ENCODE results near the gene ENDOV.
"Not testable (repeated sequence)": the region's sequence is repeated elsewhere in the genome, so short reads cannot be mapped to it uniquely, and the experiment has no call there.

Gene ENDOV

DNA sequence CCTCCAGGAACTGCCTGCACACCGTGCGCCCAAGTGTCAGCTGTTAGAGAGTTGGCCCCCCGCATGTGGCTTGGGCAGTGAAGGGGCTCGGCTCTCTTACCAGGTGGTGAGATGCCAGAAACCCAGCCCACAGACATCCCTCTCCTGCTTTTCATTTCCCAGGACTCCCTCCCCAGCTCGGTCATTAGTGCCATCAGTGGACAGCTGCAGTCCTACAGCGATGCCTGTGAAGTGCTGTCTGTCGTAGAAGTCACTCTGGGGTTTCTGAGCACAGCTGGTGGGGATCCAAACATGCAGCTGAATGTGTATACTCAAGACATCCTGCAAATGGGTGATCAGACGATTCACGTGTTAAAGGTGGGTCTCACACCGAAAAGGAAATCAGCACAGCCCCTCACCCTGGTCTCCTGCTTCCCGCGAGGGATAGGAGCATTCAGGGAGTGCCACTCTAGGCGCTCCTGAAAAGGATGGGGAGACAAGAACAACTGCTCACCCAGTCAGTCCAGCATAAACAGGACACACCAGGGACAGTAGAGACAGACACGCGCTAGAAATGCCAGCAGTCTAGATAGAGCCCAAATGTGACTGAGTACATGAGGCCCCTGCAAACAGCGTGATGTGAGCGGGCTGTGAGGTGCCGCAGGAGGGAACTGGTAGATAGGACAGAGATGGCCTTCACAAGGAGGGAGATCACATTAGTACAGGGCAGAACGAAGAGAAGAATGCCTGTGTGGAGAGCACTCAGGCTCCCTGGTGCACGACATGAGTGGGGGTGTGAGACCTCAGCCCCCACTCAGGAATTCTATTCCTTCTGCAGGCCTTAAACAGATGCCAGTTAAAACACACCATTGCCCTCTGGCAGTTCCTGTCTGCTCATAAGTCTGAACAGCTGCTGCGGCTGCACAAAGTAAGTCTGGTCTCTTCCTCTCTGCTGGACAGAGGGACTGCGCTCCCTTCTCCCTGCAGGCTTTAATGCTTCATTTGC, 25.7 kb upstream of the ENDOV start:
- DNase-seq: no peak

DNA sequence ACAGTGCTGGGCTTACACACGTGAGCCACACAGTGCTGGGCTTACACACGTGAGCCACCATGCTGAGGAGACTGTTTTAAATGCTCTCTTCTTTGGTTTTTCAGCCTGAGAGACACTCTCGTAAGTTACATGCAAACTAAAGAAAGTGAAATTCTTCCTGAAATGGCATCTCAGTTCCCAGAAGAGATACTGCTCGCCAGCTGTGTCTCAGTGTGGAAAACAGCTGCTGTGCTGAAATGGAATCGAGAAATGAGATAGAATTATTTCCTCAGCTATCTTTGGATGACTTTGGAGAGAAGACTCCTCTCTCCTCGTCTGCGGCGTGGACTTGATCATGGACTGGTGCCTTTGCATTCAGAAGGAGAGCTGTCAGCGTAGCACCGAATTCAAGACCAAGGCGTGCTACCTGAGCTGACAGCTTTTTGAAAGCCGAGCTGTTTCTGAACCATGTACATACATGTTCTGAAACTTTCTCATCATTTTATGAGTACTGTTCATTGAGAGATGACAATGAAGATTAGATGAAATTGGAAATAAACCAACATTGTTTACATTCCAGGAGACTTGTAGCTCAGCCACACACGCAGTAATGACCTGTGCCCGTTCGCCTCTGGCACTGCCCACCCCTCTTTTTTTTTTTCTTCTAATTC, 21.6 kb upstream of the ENDOV start:
- DNase-seq: no peak

DNA sequence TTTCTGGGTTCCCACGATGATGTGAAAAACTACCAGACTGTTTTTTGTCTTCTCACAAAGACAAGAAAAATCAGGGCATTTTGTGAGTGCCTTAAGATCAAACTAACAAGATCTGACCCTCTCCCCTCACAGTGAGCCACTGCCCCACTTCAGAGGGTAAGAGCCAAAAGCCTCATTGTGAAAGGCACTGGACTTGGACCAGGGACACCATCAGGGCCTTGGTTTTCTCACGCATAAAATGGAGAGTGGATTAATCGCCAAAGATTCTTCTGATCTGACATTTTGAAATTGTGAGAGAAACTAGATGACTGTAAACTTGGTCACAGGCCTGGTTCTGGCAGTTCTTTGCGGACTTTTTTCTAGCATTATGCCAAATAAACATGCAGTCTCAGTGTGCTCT, 21.0 kb upstream of the ENDOV start:
- no peak for DNase-seq

DNA sequence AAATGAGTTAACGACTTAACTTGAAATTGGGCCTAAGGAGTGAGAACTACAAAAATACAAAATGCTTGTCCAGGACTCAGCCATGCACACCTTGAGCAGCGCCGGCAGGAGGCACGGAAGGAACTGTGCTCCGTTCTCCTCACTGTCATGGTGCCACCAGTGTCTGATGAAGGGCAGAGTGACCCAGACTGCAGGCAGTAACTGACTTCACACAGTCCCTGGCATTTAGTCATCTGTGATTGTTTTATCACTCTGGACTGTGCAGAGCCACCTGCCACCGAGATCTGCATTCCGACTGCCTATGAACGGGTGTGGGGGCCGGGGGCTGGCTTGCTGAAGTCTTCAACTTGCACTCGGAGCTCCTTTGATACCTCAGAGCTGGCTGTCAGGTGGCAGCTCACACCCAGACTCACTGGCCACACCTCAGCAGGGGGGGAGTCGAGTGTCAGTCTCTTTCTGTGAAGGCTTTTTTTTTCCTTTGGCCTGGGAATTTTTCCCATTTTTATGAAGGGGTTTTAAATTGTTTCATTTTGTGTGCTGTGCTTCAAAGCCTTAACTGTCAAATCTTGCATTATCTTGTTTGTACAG, 20.2 kb upstream of the ENDOV start:
- no peak for DNase-seq

DNA sequence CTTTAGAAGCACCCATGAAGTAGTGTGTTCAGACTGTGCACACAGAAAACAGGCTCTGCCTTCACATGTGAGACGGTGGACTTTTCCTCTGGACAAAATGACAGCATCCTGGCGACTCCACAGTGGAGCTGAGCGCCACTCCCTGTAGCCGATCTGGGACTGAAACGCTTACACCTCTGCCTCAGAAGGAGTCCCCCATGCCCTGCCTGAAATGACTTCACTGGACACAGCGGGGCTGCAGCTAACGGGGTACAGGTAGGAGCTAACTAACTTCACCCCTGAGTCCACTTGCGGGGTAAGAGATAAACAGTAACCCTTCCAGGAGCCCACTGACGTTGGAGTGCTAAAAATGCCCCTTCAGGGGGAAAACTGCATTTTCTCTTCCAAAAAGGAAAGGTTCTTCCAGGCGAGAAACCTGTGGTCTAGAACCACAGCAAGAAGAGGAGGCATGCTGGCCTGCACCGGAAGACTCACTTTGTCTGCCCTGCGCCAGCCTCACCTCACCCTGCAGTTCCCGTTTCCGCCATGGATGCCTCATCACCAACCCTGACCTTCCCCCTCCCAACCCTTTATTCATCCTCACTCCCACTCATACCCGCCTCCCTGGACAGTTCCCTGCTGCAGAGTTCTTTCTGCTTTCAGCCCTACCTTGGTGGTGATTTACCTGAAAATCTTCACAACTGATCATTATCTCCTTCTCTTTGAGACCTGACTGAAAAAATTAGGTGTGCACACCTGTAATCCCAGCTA, 19.4 kb upstream of the ENDOV start:
- no peak for DNase-seq

DNA sequence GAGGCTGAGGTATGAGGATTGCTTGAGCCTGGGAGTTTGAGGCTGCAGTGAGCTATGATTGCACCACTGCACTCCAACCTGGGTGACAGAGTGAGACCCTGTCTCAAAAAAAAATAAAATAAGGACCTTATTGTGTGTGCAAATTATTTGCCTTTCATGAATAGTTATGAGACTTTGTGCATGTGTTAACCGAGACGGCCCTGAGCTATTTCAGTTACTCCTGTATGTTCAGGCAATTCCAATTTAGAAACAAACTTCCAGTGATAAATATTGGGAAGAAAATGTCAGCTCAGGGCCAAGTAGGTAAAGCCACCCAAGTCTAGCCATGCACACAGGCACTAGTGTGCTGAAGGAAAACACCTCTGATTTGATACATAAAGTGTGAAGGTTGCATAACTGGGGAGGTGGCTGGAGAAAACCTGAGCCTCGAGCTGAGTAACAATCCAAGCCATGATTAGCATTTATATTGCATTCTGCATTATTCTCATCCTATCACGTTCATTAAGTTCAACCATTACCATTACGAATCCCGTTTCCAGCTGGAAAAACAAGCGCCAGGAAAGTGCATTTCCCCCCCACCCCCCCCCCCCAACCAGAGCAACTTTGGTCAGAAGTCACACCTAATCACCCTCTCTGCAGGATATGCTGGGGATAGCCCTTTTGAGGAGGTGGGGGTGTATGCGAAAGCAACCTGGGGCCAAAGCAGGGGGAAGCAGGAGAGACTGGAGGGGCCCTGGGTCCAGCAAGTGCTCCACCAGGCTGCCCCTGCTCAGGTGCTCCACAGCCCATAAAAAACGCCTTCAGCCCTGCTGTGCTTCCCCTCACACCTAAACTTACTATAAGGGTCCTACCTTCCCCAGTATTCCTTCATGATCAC, 18.6 kb upstream of the ENDOV start:
- no peak for DNase-seq

DNA sequence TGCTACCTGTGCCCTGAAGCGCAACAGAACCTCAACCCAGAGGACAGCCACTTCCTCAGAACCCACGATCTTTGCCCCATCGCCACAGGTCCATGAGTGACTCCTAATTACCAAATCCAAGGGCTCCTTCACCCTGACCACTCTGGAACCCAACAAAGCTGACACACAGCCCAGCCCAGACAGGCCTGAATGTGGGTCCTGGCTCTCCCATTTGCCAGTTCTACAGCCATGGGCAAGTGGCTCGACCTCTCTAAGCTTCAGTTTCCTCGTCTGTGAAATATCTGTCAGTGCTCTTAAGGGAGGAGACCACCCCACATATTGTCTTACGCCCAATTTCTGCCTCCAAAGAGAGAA, 18.0 kb upstream of the ENDOV start:
- no peak for DNase-seq

DNA sequence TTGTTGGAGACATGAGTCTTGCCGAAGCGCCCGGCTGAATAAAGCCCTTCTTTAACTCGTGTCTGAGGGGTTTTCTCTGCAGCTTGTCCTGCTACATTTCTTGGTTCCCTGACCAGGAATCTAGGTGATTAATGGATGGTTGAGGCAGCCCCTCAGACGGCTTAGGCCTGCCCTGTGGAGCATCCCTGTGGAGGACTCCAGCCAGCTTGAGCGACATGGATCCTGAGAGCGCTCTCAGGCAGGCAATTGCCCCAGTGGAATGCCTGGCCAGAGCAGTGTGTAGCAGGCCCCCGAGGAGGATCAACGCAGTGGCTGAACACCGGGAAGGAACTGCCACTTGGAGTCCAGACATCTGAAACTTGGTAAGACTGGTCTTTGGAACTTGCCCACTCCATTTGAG, 17.3 kb upstream of the ENDOV start:
- DNase-seq: no peak

DNA sequence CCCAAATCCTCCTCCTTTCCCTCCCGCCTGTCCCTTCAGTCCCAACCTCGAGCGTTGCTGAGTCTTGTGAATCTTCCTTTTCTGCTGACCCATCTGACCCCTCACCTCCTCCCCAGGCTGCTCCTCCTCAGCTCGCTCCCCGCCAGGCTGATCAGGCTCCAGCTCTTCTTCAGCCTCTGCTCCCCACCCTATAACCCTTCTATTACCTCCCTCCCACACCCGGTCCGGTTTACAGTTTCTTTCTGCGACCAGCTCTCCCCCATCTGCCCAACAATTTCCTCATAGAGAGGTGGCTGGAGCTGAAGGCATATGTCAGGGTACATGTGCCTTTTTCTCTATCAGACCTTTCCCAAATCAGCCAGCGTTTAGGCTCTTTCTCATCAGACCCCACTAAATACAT, 13.9 kb upstream of the ENDOV start:
- DNase-seq: not testable (repeated sequence)

DNA sequence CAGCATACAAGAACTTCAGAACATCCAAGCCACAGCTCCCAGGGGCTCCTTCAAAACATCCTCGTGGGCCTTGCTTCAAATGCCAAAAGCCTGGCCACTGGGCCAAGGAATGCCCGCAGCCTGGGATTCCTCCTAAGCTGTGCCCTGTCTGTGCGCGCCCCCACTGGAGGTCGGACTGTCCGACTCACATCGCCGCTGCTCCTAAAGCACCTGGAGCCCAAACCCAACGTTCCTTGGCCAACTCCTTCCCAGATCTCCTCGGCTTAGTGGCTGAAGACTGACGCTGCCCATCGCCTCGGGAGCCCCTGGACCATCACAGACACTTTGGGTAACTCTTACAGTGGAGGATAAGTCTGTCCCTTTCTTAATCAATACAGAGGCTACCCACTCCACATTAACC, 12.9 kb upstream of the ENDOV start:
- not testable (repeated sequence) for DNase-seq

DNA sequence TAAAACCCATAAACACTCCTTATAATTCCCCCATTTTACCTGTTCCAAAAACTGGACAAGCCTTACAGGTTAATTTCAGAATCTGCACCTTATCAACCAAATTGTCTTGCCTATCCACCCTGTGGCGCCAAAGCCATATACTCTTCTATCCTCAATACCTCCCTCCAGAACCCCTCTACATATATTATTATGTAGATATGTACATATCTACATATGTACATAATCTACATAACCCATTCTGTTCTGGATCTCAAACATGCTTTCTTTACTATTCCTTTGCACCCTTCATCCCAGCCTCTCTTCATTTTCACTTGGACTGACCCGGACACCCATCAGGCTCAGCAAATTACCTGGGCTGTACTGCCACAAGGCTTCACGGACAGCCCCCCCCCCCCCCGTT, 12.0 kb upstream of the ENDOV start:
- DNase-seq: no peak

DNA sequence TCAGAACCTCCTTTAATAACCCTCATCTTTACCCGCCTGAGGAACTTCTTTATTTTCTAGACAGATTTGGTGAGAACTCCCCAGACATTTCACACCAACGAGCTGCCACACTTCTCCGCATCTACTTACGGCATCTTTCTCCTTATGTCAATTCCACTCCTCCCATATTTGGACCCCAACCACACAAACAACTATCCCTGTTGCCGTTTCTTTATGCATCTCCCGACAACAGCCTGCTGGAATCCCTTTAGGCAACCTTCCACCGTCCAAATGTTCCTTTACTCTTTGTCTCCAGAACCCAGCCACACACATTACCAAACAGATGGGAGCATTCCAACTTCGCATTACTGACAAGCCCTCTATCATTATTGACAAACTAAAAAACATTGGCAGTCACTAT, 8.8 kb upstream of the ENDOV start:
- DNase-seq: no peak

DNA sequence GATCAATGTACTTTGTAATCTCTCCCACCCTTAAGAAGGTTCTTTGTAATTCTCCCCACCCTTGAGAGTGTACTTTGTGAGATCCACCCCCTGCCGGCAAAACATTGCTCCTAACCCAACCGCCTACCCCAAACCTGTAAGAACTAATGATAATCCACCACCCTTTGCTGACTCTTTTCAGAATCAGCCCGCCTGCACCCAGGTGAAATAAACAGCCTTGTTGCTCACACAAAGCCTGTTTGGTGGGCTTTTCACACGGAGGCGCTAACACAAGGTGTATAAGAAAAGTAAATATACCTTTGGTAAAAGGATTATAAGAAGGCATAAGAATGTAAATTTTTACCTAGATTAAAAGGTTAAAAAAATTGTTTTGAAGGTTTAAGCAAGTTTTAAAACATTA, 7.0 kb upstream of the ENDOV start:
- DNase-seq: not testable (repeated sequence)

DNA sequence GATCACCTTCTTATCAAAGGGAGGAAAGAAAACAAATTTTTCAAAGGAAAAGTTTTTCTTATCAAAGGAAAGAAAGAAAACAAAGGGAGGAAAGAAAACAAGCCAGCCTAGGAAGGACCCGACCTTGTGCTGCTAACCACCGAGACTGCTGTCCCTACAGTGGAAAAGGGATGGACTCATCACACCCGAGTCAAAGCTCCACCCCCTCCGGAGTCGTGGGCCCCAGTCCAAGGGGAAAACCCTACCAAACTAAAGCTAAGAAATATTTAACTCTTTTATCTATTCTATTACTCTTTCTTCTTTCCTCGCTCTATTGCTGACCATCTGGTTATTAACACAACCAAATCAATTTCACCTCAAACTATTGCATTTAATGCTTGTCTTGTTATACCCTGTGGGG, 6.1 kb upstream of the ENDOV start:
- DNase-seq: no peak

DNA sequence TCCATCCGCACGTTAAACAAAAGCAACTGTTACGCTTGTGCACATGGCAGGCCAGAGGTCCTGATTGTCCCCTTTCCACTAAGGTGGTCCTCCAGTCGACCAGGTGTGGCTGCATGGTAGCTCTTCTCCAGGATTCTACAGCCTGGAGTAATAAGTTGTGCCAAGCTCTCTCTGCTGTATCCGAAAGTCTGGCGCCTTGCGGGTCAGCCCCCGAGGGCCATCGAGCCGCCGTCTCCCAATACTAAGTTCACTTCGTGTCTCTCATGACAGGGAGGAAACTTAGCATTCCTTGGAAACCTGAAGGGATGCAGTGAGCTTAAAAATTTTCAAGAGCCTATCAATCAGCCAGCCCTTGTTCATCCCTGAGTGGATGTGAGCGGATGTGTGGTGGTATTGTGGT, 5.3 kb upstream of the ENDOV start:
- no peak for DNase-seq

DNA sequence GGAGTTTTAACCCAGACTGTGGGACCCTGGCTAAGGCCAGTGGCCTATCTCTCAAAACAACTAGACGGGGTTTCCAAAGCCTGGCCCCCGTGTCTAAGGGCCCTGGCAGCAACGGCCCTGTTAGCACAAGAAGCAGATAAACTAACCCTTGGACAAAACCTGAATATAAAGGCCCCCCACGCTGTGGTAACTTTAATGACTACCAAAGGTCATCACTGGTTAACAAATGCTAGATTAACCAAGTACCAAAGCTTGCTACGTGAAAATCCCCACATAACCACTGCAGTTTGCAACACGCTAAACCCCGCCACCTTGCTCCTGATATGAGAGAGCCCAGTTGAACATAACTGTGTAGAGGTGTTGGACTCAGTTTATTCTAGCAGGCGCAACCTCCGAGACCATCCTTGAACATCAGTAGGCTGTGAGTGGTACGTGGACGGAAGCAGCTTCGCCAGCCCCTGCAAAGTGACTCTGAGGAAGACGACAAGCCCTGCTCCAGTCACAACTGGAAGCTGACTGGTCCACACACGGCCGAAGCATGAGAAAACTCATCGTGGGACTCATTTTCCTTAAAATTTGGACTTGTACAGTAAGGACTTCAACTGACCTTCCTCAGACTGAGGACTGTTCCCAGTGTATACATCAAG, 4.4 kb upstream of the ENDOV start:
- DNase-seq: not testable (repeated sequence)

DNA sequence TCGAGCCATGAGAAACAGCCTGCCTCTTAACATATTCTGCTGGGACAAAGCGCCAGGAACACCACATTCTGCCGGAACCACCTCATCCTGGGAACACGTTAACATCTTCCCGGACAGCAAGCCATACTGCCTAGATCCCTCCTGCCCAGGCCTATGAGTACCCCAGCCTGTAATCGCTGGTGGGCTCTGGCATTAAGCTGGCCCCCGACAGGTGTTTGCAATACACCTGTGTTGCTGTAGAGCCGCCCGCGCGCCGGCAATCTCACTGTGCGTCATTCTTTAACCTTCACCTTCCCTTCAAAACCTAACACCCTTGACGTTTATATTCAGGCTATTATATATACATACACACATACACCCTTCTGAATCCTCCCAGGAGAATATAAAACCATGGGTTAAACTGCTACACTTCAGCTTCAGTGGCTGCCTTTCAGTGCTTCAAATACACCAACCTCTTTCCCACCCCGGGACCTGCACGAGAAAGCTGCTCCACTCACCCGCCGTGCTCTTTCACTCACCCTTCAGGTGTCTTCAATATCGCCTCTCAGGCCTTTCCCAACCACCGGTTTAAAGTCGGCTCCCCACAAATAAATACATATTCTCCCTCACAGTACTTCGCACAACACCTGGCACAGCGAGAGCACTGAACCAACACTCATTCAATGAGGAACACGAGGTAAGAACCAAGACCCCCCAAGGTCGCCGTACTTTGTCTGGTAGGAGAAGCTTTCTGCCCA, 1.0 kb upstream of the ENDOV start:
- no peak for DNase-seq

DNA sequence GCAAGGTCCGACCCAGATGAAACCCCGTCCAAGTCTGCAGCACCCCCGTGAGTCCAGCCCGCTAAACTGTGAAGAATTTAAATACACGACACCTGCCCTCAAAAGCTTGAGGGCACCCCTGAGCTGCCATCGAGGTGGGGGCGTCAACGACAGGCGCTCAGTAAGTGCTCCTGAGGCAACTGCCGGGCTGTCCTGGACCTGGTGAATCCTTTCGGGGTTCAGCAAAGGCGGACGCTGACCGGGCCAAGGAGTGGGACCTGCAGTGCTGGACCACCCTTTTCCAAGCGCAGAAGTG, 512 bp upstream of the ENDOV start:
- DNase-seq: no peak

DNA sequence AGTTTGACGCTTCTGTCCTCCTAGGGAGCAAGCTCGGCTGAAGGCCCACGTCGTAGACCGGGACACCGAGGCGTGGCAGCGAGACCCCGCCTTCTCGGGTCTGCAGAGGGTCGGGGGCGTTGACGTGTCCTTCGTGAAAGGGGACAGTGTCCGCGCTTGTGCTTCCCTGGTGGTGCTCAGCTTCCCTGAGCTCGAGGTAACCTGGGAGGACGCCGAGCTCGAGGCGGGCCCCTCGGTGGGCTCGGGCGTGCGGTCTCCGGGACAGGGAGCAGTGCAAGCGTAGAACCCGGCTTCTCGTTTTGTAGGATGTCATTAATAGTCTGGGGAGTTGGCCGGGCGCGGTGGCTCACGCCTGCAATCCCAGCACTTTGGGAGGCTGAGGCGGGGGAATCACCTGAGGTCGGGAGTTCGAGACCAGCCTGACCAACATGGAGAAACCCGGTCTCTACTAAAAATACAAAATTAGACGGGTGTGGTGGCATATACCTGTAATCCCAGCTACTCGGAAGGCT, 715 bp downstream of the ENDOV start:
- no peak for DNase-seq

DNA sequence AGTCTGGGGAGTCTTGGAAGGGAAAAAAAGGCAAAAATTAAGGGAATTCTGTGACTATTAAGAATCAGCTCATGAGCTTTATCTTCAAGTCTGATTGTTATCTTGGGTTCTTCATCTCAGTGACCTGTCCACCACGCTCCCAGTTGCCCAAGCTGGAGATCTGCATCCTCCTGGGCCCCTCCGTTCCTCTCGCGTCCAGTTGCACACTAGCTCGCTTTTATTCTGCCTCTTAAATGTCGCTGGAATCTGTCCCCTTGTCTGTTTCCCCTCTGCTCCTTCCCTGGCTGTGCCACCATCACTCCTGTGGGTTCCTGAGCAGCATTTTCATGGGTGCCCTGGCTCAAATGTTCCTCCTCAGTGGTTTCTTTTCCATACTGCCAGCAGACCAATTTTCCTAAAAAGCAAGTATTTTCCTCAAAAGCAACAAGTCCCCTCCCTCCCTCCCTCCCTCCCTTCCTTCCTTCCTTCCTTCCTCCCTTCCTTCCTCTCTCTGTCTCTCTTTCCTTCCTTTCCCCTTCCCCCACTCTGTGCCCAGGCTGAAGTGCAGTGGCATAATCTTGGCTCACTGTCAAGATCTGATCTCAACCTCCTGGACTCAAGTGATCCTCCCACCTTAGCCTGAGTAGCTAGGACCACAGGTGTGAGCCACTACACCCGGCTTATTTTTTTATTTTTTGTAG, 1.4 kb downstream of the ENDOV start:
- no peak for DNase-seq

DNA sequence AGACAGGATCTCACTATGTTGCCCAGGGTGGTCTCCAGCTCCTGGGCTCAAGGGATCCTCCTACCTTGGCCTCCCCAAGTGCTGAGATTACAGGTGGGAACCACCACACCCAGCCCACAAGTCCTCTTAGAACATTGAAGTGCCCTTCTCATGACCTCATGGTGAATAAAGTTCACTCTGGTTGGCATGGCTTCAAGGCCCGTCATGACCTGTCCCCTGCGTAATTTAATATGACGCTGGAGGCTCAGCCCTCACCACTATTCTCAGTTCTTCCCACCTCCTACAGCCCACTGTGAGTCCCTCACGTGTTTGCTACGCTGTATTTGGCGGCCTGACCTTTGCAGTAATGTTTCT, 1.9 kb downstream of the ENDOV start:
- DNase-seq: no peak

Measured in hippocampal formation (tissue), 2 donors.